Right atrium auricular region (tissue), 2 donors: ENCODE measurements around the gene VSTM4. TPM values are rescaled to one million over a fixed set of nuclear protein-coding genes. Genes with fewer than 3 reads are reported as not detected.

ENCODE experiments used
- DNase-seq: peaks from one replicate; pipeline ENCODE4 v3.0.0-alpha.2; 2019; ENCODE audit warnings: low spot score
- H3K27ac ChIP-seq, 2 donors: fragments of 200-600 bp; sonication (generic); 1 replicate in 1 of 2; 2 replicates in 1 of 2; pipeline ENCODE4 v1.5.1; 2016 to 2019
- H3K27me3 ChIP-seq, 2 donors: fragments of 200-600 bp; sonication (generic); one replicate each; pipeline versions ENCODE4 v1.5.1 to v1.6.0; 2017 to 2019
- H3K36me3 ChIP-seq: fragments of 200-600 bp; sonication (generic); one replicate; pipeline ENCODE4 v1.5.1; 2016
- H3K4me1 ChIP-seq, 2 donors: fragments of 200-600 bp; sonication (generic); one replicate each; pipeline versions ENCODE4 v1.5.1 to v1.6.0; 2017 to 2019
- H3K4me3 ChIP-seq, 2 donors: fragments of 200-600 bp; sonication (generic); 1 replicate in 1 of 2; 2 replicates in 1 of 2; pipeline ENCODE4 v1.5.1; 2017 to 2019; ENCODE audit warnings: mild to moderate bottlenecking in 1 of 2, moderate library complexity in 1 of 2
- H3K9me3 ChIP-seq, 2 donors: fragments of 200-600 bp; sonication (generic); one replicate each; pipeline ENCODE4 v1.5.1; 2019
- total RNA-seq, 2 donors: library from RNA; depleted of rRNA; stranded (reverse); fragments of >200 nt; gene quantifications; one replicate each; pipeline ENCODE4 v1.1.0, GENCODE V29; 2016
- TF ChIP-seq, protein P1 (sequence below), 2 donors: fragments of 200-600 bp; sonication (generic); IDR thresholded peaks; one replicate each; pipeline ENCODE4 v1.5.1; 2019; ENCODE audit warnings: antibody characterized with exemption in 2 of 2

Gene VSTM4
- total RNA-seq, 2 donors from 2014 or later: 17.6 to 22.7 TPM

- Histone ChIP-seq H3K4me1 (peaks cover 0 to 53% of the 10 kb centered on the region in 2 donors), H3K27ac (no peak overlapping the region), H3K36me3 (no peaks in the 10 kb centered on the region), H3K4me3 (no peak overlapping the region), H3K9me3 (no peaks in the 10 kb centered on the region), H3K27me3 (no peaks in the 10 kb centered on the region)
- TF ChIP-seq, protein P1, sequence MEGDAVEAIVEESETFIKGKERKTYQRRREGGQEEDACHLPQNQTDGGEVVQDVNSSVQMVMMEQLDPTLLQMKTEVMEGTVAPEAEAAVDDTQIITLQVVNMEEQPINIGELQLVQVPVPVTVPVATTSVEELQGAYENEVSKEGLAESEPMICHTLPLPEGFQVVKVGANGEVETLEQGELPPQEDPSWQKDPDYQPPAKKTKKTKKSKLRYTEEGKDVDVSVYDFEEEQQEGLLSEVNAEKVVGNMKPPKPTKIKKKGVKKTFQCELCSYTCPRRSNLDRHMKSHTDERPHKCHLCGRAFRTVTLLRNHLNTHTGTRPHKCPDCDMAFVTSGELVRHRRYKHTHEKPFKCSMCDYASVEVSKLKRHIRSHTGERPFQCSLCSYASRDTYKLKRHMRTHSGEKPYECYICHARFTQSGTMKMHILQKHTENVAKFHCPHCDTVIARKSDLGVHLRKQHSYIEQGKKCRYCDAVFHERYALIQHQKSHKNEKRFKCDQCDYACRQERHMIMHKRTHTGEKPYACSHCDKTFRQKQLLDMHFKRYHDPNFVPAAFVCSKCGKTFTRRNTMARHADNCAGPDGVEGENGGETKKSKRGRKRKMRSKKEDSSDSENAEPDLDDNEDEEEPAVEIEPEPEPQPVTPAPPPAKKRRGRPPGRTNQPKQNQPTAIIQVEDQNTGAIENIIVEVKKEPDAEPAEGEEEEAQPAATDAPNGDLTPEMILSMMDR (IDR thresholded peaks at IDR 0.05): no peak
- no peak for DNase-seq
Measured at GRCh38 chr10:49056356-49056755, 59.0 kb downstream of the VSTM4 start.

GRCh38 chr10:49055221-49055849 is 60.0 kb downstream of the VSTM4 start:
- Histone ChIP-seq H3K9me3 (no peaks in the 10 kb centered on the region), H3K27ac (no peak overlapping the region), H3K27me3 (no peaks in the 10 kb centered on the region), H3K4me3 (no peak overlapping the region), H3K4me1 (peaks cover 0 to 53% of the 10 kb centered on the region in 2 donors), H3K36me3 (no peaks in the 10 kb centered on the region)
- DNase-seq: no peak
- TF ChIP-seq, protein P1 (IDR thresholded peaks at IDR 0.05): no peak

DNA sequence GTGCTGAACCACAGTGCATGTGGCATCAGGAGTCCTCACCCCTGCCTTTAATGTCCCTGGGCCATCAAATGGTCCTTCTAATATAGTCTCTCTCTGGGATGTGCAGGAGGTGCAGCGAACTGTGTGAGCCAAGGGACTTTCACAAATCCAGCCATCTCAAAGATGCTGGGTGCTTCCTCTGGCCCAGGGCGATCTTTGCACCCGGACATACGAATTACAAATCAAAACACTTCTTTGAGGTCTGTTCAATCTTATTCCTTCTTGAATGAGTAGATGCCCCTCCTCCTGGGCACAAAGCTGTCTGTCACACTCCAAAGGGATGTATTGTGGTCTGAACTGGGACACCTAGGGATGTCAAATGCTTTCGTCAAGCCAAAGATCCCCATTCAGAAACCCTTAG is 60.6 kb downstream of the VSTM4 start:
- Histone ChIP-seq H3K27ac (no peak overlapping the region), H3K4me1 (peaks cover 0 to 53% of the 10 kb centered on the region in 2 donors), H3K9me3 (no peaks in the 10 kb centered on the region), H3K36me3 (no peaks in the 10 kb centered on the region), H3K27me3 (no peaks in the 10 kb centered on the region), H3K4me3 (no peak overlapping the region)
- DNase-seq: no peak
- TF ChIP-seq, protein P1 (IDR thresholded peaks at IDR 0.05): no peak

DNA sequence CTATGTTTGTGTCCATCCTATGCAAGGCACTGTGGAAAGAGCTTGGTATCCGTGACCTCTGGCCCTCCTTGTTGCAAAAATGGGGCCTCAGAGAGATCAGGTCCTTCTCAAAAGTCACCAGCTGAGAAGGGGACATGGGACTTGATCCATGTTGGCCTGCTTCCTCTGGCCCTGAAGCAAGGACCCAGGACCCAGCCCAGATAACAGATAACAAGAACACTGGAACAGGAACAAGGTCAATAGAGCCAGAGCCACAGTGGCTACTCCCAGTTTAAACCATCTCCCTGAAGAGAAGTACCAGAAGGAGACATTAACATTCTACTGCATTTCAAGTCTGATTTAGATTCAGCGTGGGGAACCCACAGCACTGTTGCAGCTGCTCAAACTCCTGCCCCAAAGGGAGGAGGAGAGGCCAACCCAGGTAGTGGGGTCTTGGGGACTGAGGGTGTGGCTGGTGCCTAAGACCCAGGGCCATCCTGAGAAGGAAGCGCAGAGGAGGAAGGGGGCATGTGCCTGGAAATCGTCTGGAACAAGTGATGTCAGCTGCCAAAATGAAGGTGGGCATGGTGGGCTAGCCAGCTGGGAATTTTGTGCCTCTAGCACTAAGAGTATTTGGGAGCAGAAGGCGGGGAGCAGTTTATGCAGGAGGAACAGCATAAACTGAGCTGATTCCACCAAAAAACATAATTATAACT is 61.2 kb downstream of the VSTM4 start:
- H3K9me3 ChIP-seq: no peaks in the 10 kb centered on the region
- H3K27ac ChIP-seq: no peak overlapping the region
- no peaks in the 10 kb centered on the region for H3K36me3 ChIP-seq
- no peaks in the 10 kb centered on the region for H3K27me3 ChIP-seq
- peaks cover 0 to 51% of the 10 kb centered on the region in 2 donors for H3K4me1 ChIP-seq
- TF ChIP-seq, protein P1 (IDR thresholded peaks at IDR 0.05): no peak
- no peak overlapping the region for H3K4me3 ChIP-seq
- DNase-seq: no peak

DNA sequence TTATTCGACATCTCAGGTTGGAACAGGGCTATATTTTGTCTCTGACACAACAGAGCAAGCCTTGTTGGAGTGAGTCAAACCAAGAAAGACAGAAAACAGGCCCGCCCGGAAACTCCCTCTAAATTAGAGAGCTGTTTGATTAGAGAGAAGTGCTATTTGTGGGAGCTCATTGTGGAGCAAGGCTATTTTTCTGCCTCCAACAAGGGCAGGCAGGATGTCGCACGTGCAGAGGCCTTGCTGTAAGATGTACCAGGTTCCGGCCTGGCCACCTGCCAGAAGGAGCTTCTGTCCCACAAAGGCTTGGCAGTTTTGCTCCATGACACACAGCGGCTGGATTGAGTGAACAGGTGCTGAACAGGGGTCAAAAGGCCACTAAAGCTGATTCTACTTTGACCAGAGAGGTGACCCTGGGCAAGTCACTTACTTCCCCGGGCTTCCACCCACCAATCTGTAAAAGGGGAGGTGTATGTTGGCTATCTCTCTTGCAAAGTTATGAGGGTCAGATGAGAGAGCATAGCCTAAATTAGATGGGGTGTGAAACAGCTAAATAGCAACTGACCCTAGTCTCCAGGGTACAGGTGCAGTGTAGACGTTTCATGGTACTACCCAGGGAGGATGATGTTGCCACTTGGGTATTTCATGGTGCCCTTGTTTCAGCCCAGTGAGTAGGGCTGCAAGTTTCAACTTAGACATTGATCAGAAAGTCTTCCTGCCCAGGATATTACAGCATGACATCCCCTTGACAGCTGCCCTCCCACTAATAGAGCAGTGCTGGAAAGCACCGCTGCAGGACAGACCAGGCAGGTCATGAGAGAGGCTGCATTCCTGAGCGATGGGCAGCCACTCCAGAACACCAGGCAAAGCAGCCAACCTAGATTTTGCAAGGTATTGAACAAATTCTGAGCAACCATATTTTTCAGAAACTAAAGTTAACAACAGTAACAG is 62.0 kb downstream of the VSTM4 start:
- peaks cover 0 to 43% of the 10 kb centered on the region in 2 donors for H3K4me1 ChIP-seq
- no peaks in the 10 kb centered on the region for H3K9me3 ChIP-seq
- no peak overlapping the region for H3K27ac ChIP-seq
- H3K27me3 ChIP-seq: no peaks in the 10 kb centered on the region
- H3K36me3 ChIP-seq: no peaks in the 10 kb centered on the region
- DNase-seq: no peak
- TF ChIP-seq, protein P1 (IDR thresholded peaks at IDR 0.05): no peak
- H3K4me3 ChIP-seq: no peak overlapping the region
